Right lung (tissue), 5 donors: ENCODE results near the gene GCNT3. TPM values are rescaled to one million over a fixed set of nuclear protein-coding genes. Genes with fewer than 3 reads are reported as not detected.
A peak's percentile ranks its signal among the peaks of the same experiment; 100 is the strongest.
"Not testable (repeated sequence)": the region's sequence is repeated elsewhere in the genome, so short reads cannot be mapped to it uniquely, and the experiment has no call there.

ENCODE experiments used
- DNase-seq, 2 donors: peaks; one replicate each; pipeline ENCODE4 v3.0.0-alpha.2; 2013
- polyA plus RNA-seq, 5 donors: library from polyadenylated mRNA; unstranded; fragments of 120-200 nt; gene quantifications; one replicate each; pipeline versions ENCODE4 v1.2.1 to v1.2.3, GENCODE V29; 2013; ENCODE audit warnings: inconsistent platforms in 1 of 5, low replicate concordance in 1 of 5; ENCODE audit not compliant: insufficient read length in 5 of 5, insufficient read depth in 1 of 5

GCNT3 gene
- polyA plus RNA-seq, 5 donors: 0.34 to 0.94 (median 0.52) TPM

DNA sequence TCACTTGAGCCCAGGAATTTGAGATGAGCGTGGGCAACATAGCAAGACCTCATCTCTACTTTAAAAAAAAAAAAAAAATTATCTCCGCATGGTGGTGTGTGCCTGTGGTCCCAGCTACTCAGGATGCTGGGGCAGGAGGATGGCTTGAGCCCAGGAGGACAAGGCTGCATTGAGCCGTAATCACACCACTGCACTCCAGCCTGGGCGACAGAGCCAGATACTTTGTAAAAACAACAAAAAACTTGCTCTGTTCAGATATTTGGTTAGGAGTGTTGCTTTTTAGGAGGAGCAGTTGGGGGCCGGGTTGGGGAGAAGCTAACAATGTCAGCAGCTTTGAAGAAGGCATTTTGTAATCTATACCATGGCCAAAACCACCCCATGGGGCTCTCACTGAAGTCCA lies 4.1 kb downstream of the GCNT3 start:
- DNase-seq: no peak

DNA sequence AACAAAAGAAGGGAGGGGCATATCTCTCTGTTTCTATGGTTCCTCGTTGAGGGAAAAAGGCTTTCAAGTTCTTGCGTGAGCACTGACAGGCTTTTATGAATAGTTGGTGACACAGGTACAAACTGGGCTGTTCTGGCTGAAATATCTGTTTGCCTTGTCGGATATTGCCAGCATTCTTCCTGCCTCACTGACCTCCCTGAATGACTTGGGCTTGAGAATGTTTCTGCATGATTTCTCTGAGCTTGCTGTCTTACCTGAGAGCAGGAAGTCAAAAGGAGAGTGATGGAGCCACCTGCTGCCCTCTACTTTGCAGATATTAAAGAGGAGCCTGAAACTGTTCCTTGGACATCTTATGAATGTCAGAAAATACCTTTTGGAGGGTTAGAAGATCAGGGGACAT lies 4.8 kb downstream of the GCNT3 start:
- no peak for DNase-seq

DNA sequence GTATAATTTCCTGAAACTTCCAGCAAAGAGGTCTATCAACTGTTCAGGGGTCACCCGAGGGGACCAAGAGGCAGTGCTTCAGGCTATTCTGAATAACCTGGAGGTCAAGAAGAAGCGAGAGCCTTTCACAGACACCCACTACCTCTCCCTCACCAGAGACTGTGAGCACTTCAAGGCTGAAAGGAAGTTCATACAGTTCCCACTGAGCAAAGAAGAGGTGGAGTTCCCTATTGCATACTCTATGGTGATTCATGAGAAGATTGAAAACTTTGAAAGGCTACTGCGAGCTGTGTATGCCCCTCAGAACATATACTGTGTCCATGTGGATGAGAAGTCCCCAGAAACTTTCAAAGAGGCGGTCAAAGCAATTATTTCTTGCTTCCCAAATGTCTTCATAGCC lies 6.8 kb downstream of the GCNT3 start:
- DNase-seq: no peak

DNA sequence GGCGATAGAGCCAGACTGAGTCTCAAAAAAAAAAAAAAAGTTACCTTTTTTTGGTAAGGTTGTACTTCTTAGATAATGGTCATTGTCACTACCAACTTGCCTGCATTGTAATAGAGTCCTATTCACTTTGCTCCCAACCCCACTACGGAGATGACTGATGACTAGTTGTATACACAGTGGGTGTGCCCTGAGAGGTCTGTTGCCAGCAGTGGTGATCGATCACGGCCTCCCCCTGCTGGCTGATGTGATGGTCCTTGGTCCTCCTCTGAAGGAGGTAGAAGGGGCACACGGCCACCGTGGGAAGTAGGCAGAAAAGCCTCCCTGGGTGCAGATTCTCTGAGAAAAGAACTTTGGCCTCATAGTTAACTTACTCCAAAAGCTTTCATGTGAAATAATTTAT lies 10.7 kb downstream of the GCNT3 start:
- DNase-seq: no peak

DNA sequence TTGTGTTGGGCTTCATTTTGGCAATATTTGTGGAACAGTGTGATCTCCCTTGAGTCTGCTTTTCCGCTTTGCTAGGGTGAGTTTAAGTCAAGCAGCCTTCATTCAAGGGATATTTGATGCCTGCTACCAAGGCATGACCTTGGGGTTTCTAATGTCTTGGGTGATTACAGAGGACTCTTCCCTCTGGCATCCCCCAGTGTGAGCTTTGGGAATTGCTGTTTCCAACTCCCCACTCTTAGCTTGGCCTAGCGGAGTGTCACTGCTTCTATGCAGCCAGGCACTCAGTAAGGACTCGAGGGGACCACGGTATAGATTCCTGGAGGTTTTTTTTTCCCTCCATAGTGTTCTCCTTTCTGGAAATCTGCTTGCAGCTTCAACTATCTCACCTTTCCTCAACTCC lies 21.1 kb downstream of the GCNT3 start:
- no peak for DNase-seq

DNA sequence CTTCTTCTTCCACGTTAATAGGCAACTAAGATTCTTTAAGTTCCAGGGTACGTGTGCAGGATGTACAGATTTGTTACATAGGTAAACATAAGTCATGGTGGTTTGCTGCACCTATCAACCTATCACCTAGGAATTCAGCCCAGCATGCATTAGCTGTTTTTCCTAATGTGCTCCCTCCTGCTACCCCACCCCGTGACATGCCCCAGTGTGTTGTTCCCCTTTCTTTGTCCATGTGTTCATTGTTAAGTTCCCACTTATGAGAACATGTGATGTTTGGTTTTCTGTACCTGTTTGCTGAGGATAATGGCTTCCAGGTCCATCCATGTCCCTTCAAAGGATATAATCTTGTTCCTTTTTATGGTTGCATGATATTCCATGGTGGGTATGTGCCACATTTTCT lies 24.6 kb downstream of the GCNT3 start:
- no peak for DNase-seq

DNA sequence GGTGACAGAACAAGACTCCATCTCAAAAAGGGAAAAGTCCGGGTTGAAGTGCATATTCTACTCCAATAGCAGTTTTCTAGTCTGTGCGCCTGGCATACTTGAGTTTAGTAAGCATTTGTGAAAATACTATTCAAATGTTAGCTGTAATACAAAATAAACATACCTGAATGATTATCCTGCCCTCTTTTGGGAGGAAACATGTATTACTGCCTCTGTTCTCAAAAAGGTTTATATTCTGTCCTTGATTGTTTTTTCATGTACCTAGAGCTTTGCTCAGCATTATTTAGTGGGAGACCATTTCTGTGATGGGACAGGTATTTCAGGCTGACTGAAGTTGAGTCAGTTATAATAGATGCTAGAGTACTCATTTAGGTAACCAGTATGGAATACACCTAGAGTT lies 25.9 kb downstream of the GCNT3 start:
- DNase-seq: not testable (repeated sequence)

DNA sequence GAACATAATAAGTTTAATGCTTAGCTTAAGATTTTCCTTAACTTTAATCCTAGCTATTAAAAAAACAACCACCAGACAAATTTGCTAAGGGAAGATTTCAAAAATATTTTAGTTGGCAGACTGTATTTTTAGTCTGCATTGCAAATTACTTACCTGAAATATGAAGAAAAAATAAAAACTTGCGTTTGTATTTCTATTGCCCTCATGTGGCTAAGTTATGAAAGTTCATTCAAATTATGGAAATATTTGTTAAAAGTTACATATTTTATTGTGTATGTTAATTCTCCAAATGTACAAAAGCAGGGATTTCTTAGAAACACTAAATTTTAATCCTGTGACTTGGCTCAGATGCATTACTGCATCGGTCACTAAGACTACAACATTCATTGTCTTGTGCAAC lies 30.8 kb downstream of the GCNT3 start:
- DNase-seq: no peak

DNA sequence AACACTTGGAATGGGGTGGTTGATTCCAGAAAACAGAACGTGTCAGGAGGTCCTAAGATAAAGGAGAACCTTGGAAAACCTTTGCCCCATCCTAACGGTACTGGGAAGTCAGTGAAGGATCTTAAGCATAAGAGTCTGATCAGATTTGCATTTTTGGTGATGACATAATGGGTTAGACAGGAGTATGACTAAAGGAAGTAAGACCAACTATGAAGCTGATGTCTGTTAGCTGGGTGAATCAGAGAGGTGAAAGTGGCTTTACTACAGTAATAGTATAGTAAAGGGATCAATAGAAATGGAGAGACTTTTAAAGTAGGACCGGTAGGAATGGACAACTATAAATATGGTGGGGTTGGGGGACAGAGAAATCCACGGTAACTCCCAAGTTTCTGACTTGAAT lies 33.2 kb downstream of the GCNT3 start:
- DNase-seq: no peak

DNA sequence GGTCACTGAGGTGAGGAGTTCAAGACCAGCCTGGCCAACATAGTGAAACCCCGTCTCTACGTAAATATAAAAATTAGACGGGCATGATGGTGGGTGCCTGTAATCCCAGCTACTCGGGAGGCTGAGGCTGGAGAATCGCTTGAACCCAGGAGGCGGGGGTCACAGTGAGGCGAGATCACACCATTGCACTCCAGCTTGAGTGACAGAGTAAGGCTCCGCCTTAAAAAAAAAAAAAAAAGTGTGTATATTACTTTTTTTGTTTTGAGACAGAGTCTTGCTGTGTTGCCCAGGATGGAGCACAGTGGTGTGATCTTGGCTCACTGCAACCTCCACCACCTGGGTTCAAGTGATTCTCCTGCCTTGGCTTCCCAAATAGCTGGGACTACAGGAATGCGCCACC lies 34.2 kb downstream of the GCNT3 start:
- not testable (repeated sequence) for DNase-seq

DNA sequence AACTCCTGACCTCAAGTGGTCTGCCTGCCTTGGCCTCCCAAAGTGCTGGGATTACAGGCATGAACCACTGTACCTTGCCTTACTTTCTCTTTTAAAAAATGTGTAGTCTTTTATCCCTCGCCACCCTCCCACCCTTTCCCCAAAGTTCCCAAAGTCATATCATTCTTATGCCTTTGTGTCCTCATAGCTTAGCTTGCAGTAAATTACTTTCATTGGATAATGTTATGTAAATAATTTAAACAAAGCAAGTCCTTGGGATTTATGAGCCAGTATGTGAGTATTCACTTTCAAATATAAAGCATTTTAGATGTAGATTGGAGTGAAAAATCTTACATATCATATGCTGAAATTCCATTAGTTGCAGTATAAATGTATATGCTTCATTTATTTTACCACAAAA lies 34.7 kb downstream of the GCNT3 start:
- no peak for DNase-seq

DNA sequence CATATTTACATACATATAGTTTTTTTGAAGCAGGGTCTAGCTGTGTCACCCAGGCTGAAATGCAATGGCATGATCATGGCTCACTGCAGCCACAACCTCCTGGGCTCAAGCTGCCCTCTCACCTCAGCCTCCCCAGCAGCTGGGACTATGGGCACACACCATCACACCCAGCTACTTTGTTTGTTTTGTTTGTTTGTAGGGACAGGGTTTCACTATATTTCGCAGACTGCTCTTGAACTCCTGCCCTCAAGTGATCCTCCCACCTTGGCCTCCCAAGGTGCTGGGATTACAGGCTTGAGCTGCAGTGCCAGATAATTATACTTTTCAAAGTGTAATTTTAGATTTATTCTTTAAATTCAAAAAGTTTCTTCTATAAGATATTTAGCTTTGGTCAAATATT lies 35.5 kb downstream of the GCNT3 start:
- no peak for DNase-seq

DNA sequence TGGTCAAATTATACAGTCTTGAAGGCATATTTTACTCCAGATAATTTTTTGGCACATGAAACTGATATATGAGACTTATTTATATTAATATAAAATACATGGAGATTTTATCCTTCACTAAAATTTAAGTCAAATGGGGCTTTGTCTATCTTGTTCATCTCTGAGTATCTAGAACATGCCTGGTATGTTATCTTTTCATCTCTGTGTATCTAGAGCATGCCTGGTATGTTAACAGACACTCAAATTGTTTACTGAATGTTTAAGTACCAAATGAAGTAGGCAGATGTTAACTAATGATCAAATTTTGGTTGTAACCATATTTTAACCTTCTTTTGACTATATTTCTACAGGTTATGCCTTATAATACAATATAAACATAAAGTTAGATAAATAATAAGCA lies 38.0 kb downstream of the GCNT3 start:
- no peak for DNase-seq

DNA sequence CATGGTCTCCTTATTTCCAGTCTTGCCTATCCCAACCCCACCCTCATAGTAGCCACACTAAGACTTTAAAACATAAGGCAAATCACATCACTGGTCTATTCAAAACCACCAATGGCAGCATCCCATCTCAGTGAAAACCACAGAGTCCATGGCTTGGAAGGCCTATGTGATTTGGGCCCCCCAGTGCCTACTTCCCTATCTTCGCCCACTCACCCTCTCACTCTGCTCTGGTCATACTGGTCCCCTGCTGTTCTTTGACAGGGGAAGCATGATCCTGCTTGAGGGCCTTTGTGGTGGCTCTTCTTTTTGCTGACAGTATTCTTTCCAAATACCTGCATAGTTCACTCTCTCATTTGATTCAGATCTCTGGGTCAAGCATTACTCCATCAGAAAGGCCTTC lies 42.5 kb downstream of the GCNT3 start:
- DNase-seq: no peak

DNA sequence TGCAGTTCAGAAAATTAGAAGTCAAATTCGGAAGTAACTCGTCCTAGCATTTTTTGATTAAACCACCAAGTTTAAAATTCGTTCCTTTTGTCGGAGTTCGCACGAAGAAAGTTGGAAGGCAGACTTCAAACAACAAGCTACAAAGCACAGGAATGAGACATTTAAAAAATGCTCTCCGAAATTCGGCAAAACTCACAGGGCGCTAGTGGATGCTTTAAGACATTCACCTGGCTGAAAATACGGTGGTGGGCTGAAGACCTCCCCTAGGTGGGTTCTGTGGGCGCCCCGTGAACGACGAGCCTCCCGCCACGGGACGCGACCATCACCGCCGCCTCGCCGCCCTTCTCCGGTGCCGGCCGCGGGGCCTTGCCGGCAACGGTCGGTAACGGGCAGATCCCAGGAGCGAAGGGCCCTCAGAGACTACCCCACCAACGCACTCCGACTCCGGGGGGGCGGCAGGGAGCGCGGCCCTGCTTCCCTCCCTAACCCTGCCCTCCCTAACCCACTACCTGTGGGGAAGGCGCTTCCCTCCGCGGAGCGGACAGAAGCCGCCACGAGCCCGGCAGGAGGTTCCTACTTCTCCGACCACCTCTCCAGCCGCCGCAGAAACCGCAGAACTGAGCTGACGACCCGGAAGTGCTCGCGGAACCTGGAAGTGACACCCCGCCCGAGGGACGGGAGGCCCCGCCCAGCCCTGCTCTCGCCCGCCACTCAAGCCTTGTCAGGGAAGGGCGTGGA lies 45.5 kb downstream of the GCNT3 start, which contains the start of gene GTF2A2:
TSS of gene GTF2A2 (minus strand) at position 619 of the 738 bp plus-strand sequence. CDS start 5,238 bp downstream, outside the sequence.
- peak; percentile 88 to 91 for DNase-seq

DNA sequence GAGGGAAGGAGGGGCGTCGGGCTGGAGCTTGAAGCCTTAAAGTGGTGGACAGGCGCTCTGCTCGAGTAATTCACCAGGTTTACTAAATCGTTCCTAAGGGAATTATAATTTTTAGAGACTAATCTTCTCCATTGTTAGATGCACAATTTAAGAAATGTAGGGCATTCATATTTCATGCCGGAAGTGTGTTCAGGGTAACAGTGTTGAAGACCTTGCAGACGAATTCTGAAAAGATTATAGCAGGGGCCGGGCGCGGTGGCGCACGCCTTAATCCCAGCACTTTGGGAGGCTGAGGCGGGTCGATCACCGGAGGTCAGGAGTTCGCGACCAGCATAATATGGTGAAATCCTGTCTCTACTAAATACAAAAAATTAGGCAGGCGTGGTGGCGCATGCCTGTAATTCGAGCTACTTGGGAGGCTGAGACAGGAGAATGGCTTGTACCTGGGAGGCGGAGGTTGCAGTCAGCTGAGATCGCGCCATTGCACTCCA lies 46.1 kb downstream of the GCNT3 start:
- no peak for DNase-seq

DNA sequence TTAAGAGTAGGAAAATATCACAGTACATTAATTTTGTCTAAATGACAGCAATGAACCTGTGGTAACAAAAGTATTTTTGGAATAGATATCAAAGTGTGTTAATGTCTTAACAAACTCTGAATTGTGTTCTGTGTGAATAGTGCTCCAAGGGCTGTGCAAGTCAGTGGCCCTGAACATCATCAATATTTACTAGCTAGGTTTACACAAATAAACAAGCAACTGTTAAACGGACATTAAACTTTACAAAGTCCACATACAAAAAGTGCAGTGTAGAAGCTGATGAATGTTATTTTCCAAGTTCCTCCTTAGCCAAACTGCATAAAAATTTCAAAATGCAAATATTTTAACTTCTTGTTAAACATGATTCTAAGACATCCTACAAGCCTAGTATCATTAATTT lies 47.8 kb downstream of the GCNT3 start:
- no peak for DNase-seq

DNA sequence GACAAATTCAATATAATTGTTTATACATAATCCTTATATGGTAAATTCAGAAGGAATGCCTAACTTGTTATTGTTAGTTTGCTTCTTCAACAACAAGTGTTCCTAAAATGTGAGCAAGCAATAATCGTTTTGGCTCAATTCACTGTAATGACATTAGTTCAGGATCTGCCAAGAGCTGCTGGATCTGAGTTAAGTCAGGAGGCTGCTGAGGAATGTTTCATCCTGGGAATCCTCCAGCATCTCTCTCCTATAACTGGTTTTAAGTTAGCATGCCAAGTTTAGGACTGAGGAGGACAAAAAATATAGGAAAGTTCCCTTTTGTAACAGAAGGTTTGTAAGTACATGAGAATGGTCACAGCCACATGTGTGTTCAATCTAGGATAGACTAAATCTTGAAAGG lies 50.7 kb downstream of the GCNT3 start:
- DNase-seq: peak; percentile 17 to 30

DNA sequence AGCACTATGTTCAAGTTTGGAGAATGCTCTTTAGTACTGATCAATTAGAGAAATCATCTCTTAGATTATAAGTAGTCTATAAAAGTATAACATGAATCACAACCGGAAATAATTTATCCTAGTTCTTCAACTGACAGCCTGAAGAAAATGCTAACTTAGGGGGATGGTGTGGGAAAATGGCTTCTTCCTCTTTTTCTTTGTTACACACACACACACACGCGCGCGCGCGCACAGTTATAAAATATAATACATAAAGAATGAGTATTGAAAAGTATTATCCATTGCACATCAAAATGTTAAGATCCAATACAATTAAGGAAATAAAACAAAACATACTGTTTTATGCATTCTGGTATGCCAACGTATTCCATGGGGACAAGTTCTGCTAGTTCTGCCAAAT lies 57.0 kb downstream of the GCNT3 start:
- no peak for DNase-seq

Other genes starting within 250 kb of the GCNT3 start
- 10 to 100 TPM; 29.3 to 48.4 (median 40.2) TPM for gene MYO1E, start 238.9 kb upstream of the GCNT3 start, polyA plus RNA-seq
- 1 to 10 TPM; 2.6 to 4.0 (median 3.1) TPM for gene FAM81A, start 173.6 kb upstream of the GCNT3 start, polyA plus RNA-seq
- 100 to 1,000 TPM in 4 of 5 donors, 10 to 100 TPM in 1; 89.6 to 138 (median 104) TPM for gene GTF2A2, start 45.7 kb downstream of the GCNT3 start, polyA plus RNA-seq
- 10 to 100 TPM; 50.8 to 84.2 (median 75.2) TPM for gene BNIP2, start 77.5 kb downstream of the GCNT3 start, polyA plus RNA-seq